ENCODE data around the gene DBNDD2.

DBNDD2 gene

DNA sequence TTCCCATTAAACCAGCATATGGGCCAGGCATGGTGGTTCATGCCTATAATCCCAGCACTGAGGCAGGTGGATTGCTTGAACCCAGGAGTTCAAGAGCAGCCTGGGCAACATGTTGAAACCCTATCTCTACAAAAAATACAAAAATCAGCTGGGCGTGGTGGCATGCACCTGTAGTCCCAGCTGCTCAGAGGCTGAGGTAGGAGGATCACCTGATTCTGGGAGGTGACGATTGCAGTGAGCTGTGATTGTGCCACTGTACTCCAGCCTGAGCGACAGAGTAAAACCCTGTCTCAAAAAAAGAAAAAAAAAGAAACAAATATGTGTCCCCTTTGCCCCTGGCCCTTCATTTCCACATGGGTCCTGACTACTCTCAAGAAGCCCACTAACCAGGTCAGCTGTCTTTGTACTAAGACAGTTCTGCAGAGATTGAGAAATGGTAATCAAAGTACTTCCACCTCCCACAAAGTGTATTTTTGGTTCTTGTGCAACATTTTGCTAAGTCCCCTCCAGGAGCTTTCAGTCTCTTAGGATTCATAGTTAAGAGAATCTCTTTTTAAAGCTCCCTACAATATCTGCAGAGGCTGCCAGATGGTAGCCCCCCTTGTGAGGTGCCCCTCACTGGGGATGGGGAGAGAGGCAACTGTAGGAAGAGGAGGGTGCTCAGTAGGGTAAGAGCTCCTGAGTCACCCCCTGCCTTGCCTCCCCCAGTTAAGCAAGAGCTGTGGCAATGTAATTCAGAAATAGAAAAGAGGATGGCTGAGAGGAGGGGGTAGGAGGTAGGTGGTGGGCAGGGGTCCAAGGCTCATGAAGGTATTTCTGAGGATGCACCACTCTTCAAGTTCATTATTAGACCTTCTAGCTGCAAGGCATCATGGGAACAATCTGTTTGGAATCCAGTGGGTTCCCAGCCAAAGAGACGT lies 44.9 kb downstream of the DBNDD2 start:
- no peak for DNase-seq

DNA sequence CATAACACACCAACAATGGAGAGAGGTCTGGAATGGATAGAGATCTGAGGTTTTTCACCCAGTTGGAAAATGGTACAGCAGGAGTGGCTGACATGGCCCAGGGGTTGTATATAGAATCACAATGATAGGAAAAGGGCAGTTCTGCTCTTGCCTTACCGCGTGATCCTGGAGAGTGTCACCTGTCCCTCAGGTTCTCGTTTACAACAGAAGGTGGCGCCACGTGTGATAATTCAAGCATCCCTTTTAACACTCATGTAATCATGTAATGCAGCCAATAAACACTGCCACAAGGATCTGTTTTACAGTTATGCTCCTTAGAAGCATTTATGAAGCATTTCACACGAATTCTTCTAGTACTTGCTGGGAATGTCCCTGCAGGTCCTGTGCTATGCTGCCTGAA lies 48.5 kb downstream of the DBNDD2 start:
- no peak for DNase-seq

DNA sequence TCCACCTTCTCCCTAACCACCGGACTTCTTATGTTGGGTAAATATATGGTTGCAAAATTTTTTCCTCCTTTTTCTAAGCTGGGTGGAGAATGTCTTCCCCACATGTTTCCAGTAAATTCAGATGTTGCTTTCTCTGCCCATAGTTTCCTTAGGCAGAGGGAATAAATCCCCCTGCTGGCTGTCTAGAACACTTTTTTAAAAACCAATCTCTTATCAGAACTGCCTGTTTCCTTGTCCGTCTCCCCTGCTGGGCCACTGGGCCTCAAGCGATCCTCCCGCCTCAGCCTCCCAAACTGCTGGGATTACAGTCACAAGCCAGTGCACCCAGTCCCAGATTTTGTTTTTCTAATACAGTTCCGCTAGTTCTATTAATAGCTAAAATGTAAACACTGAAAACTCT lies 51.5 kb downstream of the DBNDD2 start:
- no peak for DNase-seq
